SK-N-SH (cell line): Measurements from ENCODE around the gene LEFTY1. TPM values are rescaled to one million over a fixed set of nuclear protein-coding genes. Genes with fewer than 3 reads are reported as not detected.

Experiments
- CTCF ChIA-PET: fragments of 300-600, 350-600 bp; formaldehyde crosslinking; extraction: SDS; loops from one replicate; lab custom pipeline; 2021; lab: Yijun Ruan, JAX
- POLR2A ChIA-PET: fragments of 350-600 bp; sonication (Branson Sonifier 250); formaldehyde crosslinking; extraction: SDS; loops from one replicate; lab custom pipeline; 2020; ENCODE audit warnings: antibody characterized with exemption, inconsistent platforms; lab: Yijun Ruan, JAX
- DNase-seq: peaks from one replicate; pipeline ENCODE4 v3.0.0; 2012
- H2AFZ ChIP-seq: fragments of 200-600 bp; sonication (generic); 2 replicates; pipeline ENCODE4 v1.8.1; 2016; ENCODE audit warnings: antibody characterized with exemption, mild to moderate bottlenecking, low read depth
- H3F3A ChIP-seq: fragments of 200-600 bp; sonication (generic); replicated peaks from 2 replicates; pipeline ENCODE3; 2016; ENCODE audit warnings: antibody characterized with exemption, mild to moderate bottlenecking; ENCODE audit not compliant: insufficient read depth
- H3K27ac ChIP-seq, 2 experiments: fragments of 200-500 bp in 1 of 2; fragments of 200-600 bp in 1 of 2; sonication (Bioruptor generic) in 1 of 2; sonication (generic), shearing (Covaris generic) in 1 of 2; 2 replicates each; pipeline versions ENCODE4 v1.5.1 to v1.6.1; 2014 to 2016; ENCODE audit warnings: low read depth in 2 of 2, inconsistent platforms in 1 of 2, low read length in 1 of 2, mild to moderate bottlenecking in 1 of 2, mixed read lengths in 1 of 2
- H3K27me3 ChIP-seq: fragments of 200-600 bp; sonication (generic), shearing (Covaris generic); 2 replicates; pipeline ENCODE4 v1.6.1; 2016; ENCODE audit warnings: mixed run types; ENCODE audit not compliant: insufficient read depth
- H3K36me3 ChIP-seq, 2 experiments: fragments of 200-500 bp in 1 of 2; fragments of 200-600 bp in 1 of 2; sonication (Bioruptor generic) in 1 of 2; sonication (generic) in 1 of 2; replicated peaks in 1 of 2; 2 replicates each; pipeline versions ENCODE3 to v1.5.1; 2014 to 2016; ENCODE audit warnings: low read length in 1 of 2, mild to moderate bottlenecking in 1 of 2; ENCODE audit not compliant: insufficient read depth in 2 of 2, control insufficient read depth in 1 of 2
- H3K4me1 ChIP-seq, 2 experiments: fragments of 200-500 bp in 1 of 2; fragments of 200-600 bp in 1 of 2; sonication (Bioruptor generic) in 1 of 2; sonication (generic), shearing (Covaris generic) in 1 of 2; 2 replicates each; pipeline versions ENCODE4 v1.5.1 to v1.6.1; 2014 to 2016; ENCODE audit warnings: low read depth in 1 of 2, low read length in 1 of 2, mixed run types in 1 of 2; ENCODE audit not compliant: insufficient read depth in 2 of 2, control insufficient read depth in 1 of 2
- H3K4me2 ChIP-seq: fragments of 200-600 bp; sonication (generic), shearing (Covaris generic); 2 replicates; pipeline ENCODE4 v1.6.1; 2017; ENCODE audit warnings: mixed run types
- H3K4me3 ChIP-seq, 2 experiments: fragments of 200-500 bp in 1 of 2; fragments of 200-600 bp in 1 of 2; sonication (Bioruptor generic) in 1 of 2; sonication (generic), shearing (Covaris generic) in 1 of 2; 2 replicates each; pipeline versions ENCODE4 v1.5.1 to v1.8.1; 2014 to 2016; ENCODE audit warnings: low read depth in 2 of 2, inconsistent platforms in 1 of 2, low read length in 1 of 2, mild to moderate bottlenecking in 1 of 2, mixed read lengths in 1 of 2, moderate library complexity in 1 of 2
- H3K79me2 ChIP-seq: fragments of 200-600 bp; sonication (generic); 2 replicates; pipeline ENCODE4 v1.8.1; 2017; ENCODE audit warnings: mild to moderate bottlenecking; ENCODE audit not compliant: insufficient read depth
- H3K9ac ChIP-seq: fragments of 200-600 bp; sonication (generic); 2 replicates; pipeline ENCODE4 v1.6.1; 2017; ENCODE audit warnings: mixed run types
- H3K9me2 ChIP-seq: fragments of 200-600 bp; sonication (generic); 2 replicates; pipeline ENCODE4 v1.6.1; 2017; ENCODE audit warnings: mixed run types
- H3K9me3 ChIP-seq: fragments of 200-600 bp; sonication (generic); 2 replicates; pipeline ENCODE4 v1.6.1; 2017; ENCODE audit warnings: mixed run types, mild to moderate bottlenecking, moderate library complexity
- H4K20me1 ChIP-seq: fragments of 200-600 bp; sonication (generic); 2 replicates; pipeline ENCODE4 v1.6.1; 2017; ENCODE audit warnings: mild to moderate bottlenecking, mixed run types; ENCODE audit not compliant: insufficient read depth
- CHD2 ChIP-seq: fragments of 150-350 bp; IDR thresholded peaks from 2 replicates; pipeline ENCODE4 v1.6.1; 2018; ENCODE audit warnings: low read length; ENCODE audit not compliant: partially characterized antibody
- ELF1 ChIP-seq: IDR thresholded peaks from 2 replicates; pipeline ENCODE4 v1.4.0; 2012
- EP300 ChIP-seq, 2 experiments: IDR thresholded peaks; 2 replicates each; pipeline versions ENCODE4 v1.4.0 to v1.6.1; 2012; ENCODE audit warnings: borderline replicate concordance in 1 of 2, low read depth in 1 of 2, low read length in 1 of 2
- EZH2phosphoT487 ChIP-seq: fragments of 200-600 bp; sonication (generic); IDR thresholded peaks from 2 replicates; pipeline ENCODE4 v1.6.1; 2017; ENCODE audit warnings: low read depth, mixed run types, mild to moderate bottlenecking, antibody characterized with exemption, moderate library complexity, borderline replicate concordance
- JUND ChIP-seq: IDR thresholded peaks from 2 replicates; pipeline ENCODE4 v1.4.0; 2012
- NFIC ChIP-seq: IDR thresholded peaks from 2 replicates; pipeline ENCODE4 v1.4.0; 2012; ENCODE audit warnings: borderline replicate concordance
- RCOR1 ChIP-seq: fragments of 150-350 bp; IDR thresholded peaks from 2 replicates; pipeline ENCODE4 v1.6.1; 2017; ENCODE audit warnings: antibody characterized with exemption, low read length
- RXRA ChIP-seq: IDR thresholded peaks from 2 replicates; pipeline ENCODE4 v1.4.0; 2012; ENCODE audit warnings: low read depth, mild to moderate bottlenecking, borderline replicate concordance
- TCF12 ChIP-seq: IDR thresholded peaks from 2 replicates; pipeline ENCODE4 v1.4.0; 2012
- YY1 ChIP-seq: IDR thresholded peaks from 2 replicates; pipeline ENCODE4 v1.4.0; 2012; ENCODE audit warnings: low read depth, mild to moderate bottlenecking
- WGBS: methylation state at CpG from one replicate; pipeline ENCODE4 v1.1.6; 2017; ENCODE audit warnings: low lambda C conversion rate; 5-methylcytosine and 5-hydroxymethylcytosine counted together
- polyA plus RNA-seq, 3 experiments: library from polyadenylated mRNA; depleted of rRNA; stranded (reverse); fragments of >200 nt; gene quantifications; 2 replicates each; pipeline ENCODE4 v1.2.3, GENCODE V29; 2012
- TF ChIP-seq, protein P1 (sequence below): IDR thresholded peaks from 2 replicates; pipeline ENCODE4 v1.6.1; 2012; ENCODE audit warnings: mild to moderate bottlenecking, low read depth, low read length, moderate library complexity
- TF ChIP-seq, protein P2 (sequence below): fragments of 200-600 bp; sonication (generic); IDR thresholded peaks from 2 replicates; pipeline ENCODE4 v1.6.1; 2017; ENCODE audit warnings: antibody characterized with exemption, mild to moderate bottlenecking, moderate library complexity

The LEFTY1 gene
- polyA plus RNA-seq, 1 of the 3 experiments (the other 2 are of a cell fraction), result 0.07 TPM

DNA sequence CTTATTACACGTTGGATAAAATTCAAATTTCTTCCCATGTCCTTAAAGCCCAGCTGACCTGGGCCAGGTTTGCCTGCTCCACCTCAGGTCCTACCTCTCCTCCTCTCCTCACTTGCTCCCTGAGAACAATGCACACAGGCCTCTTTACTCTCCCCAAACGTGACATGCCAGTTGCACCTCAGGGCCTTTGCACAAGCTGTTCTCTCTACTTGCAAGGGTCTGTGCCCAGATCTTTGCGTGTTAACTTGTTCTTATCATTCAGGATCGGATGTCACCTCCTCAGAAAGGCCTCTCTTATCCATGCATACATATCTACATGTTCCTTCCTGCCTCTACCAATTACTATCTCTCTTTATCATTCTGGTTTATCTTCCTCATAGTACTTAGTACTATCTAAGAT, 14.7 kb upstream of the LEFTY1 start:
- CTCF ChIA-PET, result interaction anchor here (1.1 to 2.4 kb wide), 2 partner anchors 21 to 429 kb away, joined by 3 to 5 read pairs; partner anchors contain the start of gene TMEM63A
- TF ChIP-seq, protein P1, sequence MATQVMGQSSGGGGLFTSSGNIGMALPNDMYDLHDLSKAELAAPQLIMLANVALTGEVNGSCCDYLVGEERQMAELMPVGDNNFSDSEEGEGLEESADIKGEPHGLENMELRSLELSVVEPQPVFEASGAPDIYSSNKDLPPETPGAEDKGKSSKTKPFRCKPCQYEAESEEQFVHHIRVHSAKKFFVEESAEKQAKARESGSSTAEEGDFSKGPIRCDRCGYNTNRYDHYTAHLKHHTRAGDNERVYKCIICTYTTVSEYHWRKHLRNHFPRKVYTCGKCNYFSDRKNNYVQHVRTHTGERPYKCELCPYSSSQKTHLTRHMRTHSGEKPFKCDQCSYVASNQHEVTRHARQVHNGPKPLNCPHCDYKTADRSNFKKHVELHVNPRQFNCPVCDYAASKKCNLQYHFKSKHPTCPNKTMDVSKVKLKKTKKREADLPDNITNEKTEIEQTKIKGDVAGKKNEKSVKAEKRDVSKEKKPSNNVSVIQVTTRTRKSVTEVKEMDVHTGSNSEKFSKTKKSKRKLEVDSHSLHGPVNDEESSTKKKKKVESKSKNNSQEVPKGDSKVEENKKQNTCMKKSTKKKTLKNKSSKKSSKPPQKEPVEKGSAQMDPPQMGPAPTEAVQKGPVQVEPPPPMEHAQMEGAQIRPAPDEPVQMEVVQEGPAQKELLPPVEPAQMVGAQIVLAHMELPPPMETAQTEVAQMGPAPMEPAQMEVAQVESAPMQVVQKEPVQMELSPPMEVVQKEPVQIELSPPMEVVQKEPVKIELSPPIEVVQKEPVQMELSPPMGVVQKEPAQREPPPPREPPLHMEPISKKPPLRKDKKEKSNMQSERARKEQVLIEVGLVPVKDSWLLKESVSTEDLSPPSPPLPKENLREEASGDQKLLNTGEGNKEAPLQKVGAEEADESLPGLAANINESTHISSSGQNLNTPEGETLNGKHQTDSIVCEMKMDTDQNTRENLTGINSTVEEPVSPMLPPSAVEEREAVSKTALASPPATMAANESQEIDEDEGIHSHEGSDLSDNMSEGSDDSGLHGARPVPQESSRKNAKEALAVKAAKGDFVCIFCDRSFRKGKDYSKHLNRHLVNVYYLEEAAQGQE, result no peak
- TF ChIP-seq, protein P2, sequence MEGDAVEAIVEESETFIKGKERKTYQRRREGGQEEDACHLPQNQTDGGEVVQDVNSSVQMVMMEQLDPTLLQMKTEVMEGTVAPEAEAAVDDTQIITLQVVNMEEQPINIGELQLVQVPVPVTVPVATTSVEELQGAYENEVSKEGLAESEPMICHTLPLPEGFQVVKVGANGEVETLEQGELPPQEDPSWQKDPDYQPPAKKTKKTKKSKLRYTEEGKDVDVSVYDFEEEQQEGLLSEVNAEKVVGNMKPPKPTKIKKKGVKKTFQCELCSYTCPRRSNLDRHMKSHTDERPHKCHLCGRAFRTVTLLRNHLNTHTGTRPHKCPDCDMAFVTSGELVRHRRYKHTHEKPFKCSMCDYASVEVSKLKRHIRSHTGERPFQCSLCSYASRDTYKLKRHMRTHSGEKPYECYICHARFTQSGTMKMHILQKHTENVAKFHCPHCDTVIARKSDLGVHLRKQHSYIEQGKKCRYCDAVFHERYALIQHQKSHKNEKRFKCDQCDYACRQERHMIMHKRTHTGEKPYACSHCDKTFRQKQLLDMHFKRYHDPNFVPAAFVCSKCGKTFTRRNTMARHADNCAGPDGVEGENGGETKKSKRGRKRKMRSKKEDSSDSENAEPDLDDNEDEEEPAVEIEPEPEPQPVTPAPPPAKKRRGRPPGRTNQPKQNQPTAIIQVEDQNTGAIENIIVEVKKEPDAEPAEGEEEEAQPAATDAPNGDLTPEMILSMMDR, result no peak
- no peaks in the 10 kb centered on the region for H3K27me3 ChIP-seq
- H3K9me2 ChIP-seq, result no peaks in the 10 kb centered on the region
- no peaks in the 10 kb centered on the region for H3K4me1 ChIP-seq
- POLR2A ChIA-PET, result no interaction called here
- no peaks in the 10 kb centered on the region for H3K36me3 ChIP-seq
- DNase-seq, result no peak
- H3F3A ChIP-seq, result peaks cover 4% of the 10 kb centered on the region
- H3K79me2 ChIP-seq, result no peaks in the 10 kb centered on the region
- H3K27ac ChIP-seq, result no peak overlapping the region
- no peak overlapping the region for H3K4me2 ChIP-seq
- H3K9me3 ChIP-seq, result no peaks in the 10 kb centered on the region
- no peak overlapping the region for H3K4me3 ChIP-seq
- H2AFZ ChIP-seq, result no peak overlapping the region
- no peaks in the 10 kb centered on the region for H4K20me1 ChIP-seq
- H3K9ac ChIP-seq, result no peak overlapping the region
- WGBS, result 82% methylated on average over 4 of the region's 4 CpGs

DNA sequence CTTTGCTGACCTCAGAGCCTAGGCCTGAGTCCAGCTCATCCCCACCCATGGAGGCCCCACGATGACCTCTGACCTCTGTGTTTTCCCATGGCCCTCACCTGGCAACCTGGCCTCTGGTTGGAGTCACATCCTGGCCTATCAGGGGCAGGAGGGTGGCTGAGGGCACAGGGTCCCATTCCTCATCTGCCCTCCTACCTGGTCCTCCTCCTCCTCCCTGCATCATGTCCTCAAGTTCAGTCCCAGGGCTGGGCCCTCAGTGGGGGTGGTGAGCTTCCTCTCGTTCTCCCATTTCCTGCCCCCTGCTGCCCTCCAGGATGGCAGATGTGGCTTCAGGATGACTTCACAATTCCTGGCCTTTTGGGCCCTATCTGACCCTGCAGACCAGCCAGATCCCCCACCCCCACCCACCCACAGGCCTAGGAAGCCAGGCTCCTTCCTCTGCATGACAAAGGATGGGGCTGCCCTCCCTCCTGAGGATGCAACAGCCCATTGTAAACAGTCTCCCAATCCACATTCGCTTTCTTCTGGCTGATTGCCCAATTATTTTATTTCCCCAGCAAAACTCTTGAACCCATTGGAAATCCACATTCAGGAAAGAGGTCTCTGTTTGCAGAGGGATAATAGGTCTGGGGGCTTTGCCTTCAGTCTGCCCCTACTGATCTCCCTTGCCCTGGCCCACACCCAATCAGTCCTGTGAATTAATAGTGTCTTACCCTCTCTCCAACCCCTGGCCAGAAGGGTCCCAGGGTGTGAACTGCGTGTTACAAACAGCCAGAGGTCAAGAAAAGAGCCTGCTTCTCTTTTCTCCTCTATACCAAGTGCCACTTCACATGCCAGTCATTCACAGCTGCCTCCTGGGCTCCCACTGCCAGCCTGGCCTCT, 10.3 kb upstream of the LEFTY1 start:
- Histone ChIP-seq H3K4me3 (no peak overlapping the region), H3K27ac (no peak overlapping the region), H3K9me2 (no peaks in the 10 kb centered on the region), H3F3A (peaks cover 4% of the 10 kb centered on the region), H3K36me3 (no peaks in the 10 kb centered on the region), H3K27me3 (no peaks in the 10 kb centered on the region), H3K9me3 (no peaks in the 10 kb centered on the region)
- WGBS, result 93% methylated on average over 4 of the region's 4 CpGs
- no peak for DNase-seq
- TF ChIP-seq ELF1, result no peak
- no peak for TF ChIP-seq CHD2
- TF ChIP-seq JUND, result no peak
- TF ChIP-seq RXRA, result no peak
- TF ChIP-seq YY1, result no peak
- TF ChIP-seq EP300 (IDR thresholded peaks at IDR 0.05; ENCODE audit: borderline replicate concordance in 1 of 2, low read depth in 1 of 2, low read length in 1 of 2), result no peak
- no peak for TF ChIP-seq RCOR1
- TF ChIP-seq EZH2phosphoT487, result no peak
- TF ChIP-seq TCF12, result no peak
- no peak for TF ChIP-seq NFIC
- TF ChIP-seq, all 33 proteins: peak for 0
- H2AFZ ChIP-seq, result no peak overlapping the region
- H3K9ac ChIP-seq, result no peak overlapping the region
- CTCF ChIA-PET, result interaction anchor here (1.4 to 1.8 kb wide), 2 partner anchors 22 to 425 kb away, joined by 3 to 5 read pairs; no protein-coding TSS in a partner anchor
- no peaks in the 10 kb centered on the region for H3K79me2 ChIP-seq
- no peaks in the 10 kb centered on the region for H4K20me1 ChIP-seq
- H3K4me1 ChIP-seq, result peaks cover 0 to 2% of the 10 kb centered on the region in 2 experiments; a peak in 1 of 4 replicates
- H3K4me2 ChIP-seq, result no peak overlapping the region
- POLR2A ChIA-PET, result no interaction called here
